ENCODE measurements around the gene FTCD.
A peak's percentile ranks its signal among the peaks of the same experiment; 100 is the strongest.
"Not testable (repeated sequence)": the region's sequence is repeated elsewhere in the genome, so short reads cannot be mapped to it uniquely, and the experiment has no call there.

FTCD gene

DNA sequence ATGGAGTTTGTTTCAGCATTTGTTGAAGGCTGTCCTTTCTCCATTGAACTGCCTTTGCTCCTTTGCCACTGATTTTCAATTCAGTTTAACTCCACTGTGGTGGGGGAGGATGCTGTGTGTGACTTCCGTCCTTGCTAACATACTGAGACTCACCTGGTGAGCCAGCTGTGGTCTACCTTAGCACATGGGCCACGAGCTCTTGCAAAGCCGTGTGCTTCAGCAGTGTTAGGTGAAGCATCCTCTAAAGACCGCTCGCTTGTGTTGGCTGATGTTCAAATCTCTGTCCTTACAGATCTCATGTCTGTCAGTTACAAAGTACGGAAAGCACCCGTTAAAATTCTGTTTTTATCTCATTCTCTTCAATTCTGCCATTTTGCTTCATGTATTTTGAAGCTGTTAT is 32.4 kb upstream of the FTCD start:
- no peak for DNase-seq

DNA sequence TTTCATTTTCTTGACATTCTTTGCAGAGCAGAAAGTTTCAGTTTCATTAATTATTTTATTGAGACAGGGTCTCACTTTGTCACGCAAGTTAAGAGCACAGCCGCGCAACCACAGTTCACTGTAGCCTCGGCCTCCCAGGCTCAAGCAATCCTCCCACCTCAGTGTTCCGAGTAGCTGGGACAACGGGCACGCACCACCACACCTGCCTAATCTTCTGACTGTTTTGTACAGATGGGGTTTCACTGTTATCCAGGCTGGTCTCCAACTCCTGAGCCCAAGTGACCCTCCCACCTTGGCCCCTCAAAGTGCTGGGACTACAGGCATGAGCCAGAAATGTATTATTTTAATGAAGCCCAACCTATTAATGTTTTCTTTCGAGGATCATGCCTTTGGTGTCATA is 31.9 kb upstream of the FTCD start:
- DNase-seq = no peak

DNA sequence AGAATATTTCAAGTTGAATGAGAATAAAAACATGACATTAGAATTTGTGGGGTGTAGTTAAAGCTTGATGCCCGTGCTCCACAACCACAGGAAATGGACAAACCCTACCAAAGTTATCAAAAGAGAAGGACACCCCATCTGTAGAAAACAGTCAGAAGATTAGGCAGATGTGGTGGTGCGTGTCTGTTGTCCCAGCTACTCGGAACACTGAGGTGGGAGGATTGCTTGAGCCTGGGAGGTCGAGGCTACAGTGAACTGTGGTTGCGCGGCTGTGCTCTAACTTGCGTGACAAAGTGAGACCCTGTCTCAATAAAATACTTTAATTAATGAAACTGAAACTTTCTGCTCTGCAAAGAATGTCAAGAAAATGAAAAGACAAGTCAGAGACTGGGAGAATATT is 30.3 kb upstream of the FTCD start:
- DNase-seq = no peak

DNA sequence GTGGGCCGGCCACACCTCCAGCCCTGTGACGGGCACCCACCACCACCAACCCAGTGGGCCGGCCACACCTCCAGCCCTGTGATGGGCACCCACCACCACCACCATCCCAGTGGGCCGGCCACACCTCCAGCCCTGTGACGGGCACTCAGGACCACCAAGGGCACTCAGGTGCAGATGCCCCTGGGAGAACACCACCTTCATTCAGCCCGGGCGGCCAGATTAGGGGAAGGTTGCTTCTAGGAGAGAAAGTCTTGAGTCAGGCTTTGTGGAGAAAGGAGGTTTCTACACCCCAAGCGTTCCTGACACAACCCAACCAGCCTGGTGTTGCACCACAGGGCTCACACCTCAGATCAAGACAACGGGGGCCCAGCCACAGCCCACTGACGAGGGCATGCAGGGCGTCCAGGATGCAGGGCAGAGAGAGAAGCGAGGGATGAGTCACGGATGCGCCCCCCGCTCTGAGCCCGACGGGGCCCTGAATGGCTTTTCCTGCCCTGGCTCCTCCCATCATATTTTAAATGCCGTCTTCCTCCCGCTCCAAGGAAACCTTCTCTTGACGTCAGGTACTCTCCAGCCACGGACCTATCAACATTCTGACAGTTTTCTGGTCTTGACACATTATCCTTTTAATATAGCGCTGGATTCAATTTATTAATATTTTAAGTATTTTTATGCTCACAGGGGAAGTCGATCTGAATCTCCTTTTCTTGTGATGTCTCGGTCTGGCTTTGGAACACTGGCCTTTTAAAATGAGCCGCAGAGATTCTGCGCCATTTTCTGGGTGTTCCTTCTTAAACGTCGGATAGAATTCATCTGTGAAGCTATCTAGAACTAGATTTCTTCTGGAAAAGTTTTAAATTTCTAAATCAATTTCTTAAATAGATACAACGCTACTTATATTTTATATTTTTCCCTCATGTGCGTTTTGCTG is 29.5 kb upstream of the FTCD start:
- DNase-seq = peak; percentile 85

DNA sequence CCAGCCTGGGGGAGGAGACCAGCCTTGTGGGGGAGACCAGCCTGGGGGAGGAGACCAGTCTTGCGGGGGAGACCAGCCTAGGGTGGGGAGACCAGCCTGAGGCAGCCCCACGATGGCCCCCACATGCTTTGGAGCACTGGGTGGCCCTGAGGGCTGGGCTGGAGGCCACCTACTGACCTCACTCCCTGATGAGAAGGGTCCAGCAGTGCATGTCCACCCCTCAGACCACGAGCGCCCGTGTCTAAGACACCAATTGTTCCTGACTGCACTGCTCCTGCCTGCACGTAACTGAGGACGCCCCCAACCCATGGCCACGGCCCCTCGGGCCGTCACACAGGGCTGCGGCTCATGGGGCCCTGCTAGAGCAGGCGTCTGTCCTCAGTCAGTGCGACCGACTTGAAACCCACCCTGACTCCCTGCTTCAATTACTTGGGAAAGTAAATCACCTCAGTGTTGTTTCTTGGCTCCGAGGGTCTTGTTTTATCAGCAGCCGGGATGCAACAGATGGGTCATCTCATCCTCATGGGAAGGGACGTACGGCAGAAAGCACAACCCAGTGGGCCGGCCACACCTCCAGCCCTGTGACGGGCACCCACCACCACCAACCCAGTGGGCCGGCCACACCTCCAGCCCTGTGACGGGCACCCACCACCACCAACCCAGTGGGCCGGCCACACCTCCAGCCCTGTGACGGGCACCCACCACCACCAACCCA is 28.7 kb upstream of the FTCD start, which contains the start of gene SPATC1L:
SPATC1L (minus strand) TSS at position 550 of the 715 bp plus-strand sequence. CDS start 1,643 bp downstream, outside the sequence.
- no peak for DNase-seq

DNA sequence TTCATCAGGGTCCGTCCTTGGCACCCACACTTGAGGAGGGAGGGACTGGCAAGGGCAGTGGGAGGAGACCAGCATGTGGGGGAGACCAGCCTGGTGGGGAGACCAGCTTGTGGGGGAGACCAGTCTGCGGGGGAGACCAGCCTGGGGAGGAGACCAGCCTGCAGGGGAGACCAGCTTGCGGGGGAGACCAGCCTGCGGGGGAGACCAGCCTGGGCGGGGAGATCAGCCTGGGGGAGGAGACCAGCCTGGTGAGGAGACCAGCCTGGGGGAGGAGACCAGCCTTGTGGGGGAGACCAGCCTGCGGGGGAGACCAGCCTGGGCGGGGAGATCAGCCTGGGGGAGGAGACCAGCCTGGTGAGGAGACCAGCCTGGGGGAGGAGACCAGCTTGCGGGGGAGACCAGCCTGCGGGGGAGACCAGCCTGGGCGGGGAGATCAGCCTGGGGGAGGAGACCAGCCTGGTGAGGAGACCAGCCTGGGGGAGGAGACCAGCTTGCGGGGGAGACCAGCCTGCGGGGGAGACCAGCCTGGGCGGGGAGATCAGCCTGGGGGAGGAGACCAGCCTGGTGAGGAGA is 28.0 kb upstream of the FTCD start:
- DNase-seq = not testable (repeated sequence)

DNA sequence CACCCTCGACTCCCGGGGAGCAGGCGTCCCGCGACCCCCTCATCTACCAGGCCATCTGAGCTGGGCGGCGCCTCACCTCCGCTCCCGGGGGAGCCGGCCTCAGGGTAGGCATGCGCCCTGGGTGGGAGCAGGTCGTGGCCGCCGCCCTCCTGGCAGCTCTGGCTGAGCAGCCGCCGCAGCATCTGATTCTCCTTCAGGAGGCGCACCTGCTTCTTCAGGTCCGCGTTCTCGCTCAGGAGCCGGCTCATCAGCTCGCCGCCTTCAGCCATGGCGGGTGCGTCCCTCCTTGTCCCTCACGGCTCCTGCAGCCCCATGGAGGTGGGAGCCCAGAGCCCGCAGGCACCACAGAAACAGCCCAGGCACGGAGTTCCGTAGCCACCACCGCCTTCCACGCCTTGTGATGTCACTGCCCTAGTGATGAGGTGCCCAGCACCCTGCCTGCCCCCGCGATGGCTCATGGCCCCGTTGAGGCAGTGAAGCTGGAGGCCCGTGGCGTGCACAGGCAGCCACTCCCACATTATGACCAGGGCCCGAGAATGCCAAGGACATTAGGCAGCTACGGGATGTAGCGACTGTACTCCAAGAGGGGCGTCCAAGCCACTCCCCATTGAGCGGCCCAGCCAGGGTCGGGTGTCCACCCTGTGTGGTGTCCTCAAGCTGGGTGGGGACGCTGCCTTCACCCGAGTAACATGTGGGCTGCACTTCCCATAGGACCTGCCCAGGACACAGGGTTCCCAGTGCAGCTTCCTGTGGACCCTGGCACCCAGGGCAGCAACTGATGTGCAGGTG is 27.4 kb upstream of the FTCD start:
- no peak for DNase-seq

DNA sequence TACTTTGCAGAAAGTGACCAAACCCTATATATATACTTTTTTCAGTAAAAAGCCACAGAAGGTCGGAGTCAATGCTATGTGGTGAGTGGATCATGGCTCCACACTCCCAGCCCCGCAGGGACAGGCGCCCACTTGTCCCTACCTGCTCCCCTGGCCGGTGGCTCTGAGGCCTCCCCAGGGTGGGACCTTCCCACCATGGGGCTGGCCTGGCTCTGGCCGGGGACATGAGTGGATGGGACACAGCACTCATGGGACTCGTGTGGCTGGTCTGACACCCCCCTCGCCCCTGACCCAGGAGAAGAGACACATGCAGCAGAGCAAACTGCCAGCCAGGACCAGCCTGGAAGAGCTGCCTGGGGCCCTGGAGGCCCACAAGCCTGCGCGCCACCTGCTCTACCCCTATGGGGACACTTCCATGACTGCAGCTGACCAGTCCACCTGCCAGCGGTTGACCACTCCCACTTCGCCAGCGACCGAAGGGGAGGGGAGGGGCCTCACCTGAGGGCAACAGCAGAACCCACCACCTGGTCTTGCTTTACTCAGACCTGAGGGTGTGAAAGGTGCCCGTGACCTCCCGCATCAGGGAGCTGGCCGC is 26.7 kb upstream of the FTCD start:
- no peak for DNase-seq

DNA sequence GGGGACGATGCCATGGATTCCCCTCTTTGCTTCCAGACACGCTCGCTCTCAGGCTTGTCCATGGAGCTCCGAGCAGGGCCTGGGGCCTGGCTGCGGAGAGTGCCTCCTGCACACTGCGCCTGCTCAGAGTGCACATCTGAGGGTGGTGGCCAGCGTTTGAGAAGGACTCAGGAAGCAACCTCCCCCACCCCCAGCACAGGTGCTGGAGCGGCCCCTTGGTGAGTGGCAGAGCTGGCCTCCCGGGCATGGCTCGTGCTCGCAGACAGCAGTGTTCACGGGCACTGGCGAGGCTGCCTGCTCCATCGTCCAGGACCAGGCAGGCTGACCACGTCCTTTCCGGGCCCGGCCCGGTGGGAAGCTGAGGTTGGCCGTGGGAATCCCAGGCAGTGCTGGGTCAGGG is 26.1 kb upstream of the FTCD start:
- DNase-seq = no peak

DNA sequence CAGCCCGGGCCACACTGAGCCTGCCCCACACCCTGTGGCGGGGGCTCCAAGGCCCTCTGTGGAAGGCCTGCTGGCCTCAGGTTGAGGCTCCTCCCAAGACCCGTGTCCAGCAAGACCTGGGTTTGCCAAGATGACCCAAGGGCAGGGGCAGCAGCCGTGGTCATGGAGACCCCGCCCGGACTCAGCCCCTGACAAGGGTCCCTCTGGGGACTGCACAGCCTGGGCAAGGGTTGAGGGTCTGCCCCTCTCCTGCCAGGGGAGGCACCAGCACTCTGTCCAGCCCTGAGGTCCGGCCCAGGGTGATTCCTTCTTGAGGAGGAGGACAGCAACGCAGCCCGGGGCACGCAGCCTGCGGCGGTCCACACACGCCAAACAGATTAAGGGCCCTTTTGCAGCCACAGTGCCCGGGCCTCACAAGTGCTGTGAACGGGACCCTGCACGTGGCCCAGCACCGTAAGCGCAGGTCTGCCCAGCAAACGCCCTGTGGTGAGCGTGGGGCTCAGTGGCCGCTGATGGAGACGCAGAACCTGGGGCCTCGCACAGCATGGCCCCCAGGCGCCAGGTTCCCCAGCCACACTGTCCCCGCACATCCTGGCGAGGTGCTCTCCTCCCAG is 25.5 kb upstream of the FTCD start:
- DNase-seq = no peak

DNA sequence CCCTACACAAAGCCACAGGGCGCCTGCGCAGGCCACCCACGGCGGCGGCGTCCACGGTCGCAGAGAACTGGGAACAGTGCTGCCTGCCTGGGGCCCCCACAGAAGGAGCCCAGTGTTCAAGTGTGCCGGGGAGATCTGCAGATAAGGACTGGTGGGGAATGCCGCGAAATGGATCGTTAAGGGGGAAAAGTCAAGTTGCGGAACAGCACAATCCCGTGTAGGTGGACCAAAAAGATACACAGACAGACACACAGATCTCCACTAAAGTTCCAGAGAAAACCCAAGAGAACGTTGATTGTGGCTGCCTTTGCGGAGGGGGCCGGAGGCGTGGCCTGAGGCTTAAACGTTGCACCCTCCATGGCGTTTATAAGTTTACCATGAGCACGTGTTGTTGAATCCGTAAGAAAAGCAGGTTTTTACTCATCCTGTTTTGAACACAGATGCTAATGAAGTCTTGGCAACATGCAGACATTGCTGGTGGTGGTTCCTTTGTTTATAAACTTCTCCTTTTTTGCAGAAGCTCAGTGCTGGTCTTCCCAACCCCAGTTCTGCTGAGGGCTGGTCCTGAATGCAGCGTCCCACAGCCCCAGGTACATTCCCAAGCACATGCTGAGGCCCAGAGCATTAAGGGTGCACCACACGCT is 24.8 kb upstream of the FTCD start:
- no peak for DNase-seq

DNA sequence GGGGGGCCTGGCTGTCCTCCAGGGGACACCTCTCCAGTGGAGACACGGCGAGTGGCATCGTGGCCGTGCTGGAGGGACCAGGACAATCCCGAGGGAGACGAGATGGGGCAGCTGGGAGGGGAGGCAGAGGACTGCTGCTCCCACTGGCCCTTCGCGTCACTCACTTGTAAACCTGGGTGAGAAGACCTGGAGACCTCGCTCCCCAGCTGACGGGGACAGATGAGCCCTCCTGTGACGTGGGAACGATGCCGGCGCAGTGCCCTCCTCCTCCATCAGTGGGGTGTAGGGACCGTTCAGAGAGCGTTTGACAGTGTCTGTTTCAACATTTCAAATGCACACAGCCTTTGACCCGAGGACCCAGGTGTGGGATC is 24.3 kb upstream of the FTCD start:
- DNase-seq = no peak

DNA sequence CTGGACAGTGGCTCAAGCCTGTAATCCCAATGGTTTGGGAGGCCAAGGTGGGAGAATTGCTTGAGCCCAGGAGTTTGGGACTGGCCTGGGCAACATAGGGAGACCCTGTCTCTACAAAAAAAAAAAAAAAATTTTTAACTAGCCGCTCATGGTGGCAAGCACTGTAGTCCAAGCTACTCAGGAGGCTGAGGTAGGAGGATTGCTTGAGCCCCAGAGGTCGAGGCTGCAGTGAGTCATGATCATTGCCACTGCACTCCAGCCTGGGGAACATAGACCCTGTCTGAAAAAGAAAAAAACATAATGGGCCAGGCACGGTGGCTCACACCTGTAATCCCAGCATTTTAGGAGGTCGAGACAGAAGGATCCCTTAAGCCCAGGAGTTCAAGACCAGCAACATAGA is 23.6 kb upstream of the FTCD start:
- DNase-seq = no peak

DNA sequence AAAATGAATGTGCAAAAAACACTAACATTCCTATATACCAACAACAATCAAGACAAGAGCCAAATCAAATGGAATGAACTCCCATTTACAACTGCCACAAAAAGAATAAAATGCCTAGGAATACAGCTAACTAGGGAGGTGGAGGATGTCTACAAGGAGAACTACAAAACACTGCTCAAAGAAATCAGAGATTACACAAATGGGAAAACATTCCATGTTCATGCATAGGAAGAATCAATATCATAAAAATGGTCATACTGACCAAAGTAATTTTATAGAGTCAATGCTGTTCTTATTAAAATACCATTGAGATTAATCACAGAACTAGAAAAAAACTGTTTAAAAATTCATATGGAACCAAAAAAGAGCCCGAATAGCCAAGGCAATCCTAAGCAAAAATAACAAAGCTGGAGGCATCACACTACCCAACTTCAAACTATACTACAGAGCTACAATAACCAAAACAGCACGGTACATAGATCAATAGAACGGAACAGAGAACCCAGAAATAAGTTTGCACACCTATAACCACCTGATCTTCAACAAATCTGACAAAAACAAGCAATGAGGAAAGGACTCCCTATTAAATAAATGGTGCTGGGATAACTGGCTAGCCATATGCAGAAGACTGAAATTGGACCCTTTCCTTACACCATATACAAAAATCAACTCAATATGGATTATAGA is 21.2 kb upstream of the FTCD start:
- DNase-seq = not testable (repeated sequence)

DNA sequence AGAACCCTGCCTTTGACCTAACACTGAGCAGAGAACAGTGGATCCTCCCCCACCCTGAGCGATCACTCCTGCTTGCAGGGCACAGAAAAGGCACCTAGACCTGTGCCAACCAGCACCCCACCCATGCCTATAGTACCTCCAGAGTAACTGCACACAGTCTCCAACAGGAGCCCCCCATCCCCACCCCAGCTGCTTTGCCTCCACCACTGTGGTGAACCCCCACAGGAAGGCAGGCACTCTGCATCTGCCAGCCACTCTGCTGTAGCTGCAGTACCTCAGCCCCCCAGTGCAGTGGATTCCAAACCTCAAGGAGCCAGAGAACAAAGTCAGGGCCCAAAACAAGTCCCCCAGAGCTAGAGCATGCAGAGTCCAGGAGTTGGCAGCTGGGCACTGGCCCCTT is 18.2 kb upstream of the FTCD start:
- DNase-seq = no peak

DNA sequence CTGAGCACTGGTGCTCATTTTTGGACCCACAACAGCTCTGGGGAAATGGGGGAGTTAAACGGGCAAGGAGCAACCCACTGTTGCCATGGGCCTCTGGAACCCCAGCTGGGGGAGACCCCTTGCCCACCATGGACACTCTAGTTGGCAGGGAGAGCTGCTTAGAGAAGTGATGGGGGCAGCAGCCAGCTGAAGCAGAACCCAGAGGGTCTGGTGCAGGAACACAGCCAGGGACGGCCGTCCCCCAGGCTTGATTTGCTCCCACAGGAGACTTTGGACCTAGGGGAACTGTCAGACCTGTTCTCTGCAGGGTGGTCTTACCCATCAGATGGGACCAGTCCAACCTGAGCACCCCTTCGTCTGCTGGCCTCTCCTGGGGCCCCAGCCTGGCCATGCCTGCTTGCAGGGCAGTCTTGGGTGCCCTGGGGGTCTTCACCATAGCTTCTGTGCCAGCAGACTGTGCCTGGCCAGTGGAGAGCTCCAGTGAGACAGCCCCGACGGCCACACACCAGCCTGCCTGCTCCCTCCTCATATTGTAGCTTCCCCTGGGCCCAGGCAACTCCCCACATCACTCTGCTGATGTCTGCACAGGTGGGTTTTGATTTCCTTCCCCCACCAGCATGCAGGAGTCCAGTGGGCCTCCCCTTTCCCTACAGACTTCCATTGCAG is 17.6 kb upstream of the FTCD start:
- DNase-seq = no peak

DNA sequence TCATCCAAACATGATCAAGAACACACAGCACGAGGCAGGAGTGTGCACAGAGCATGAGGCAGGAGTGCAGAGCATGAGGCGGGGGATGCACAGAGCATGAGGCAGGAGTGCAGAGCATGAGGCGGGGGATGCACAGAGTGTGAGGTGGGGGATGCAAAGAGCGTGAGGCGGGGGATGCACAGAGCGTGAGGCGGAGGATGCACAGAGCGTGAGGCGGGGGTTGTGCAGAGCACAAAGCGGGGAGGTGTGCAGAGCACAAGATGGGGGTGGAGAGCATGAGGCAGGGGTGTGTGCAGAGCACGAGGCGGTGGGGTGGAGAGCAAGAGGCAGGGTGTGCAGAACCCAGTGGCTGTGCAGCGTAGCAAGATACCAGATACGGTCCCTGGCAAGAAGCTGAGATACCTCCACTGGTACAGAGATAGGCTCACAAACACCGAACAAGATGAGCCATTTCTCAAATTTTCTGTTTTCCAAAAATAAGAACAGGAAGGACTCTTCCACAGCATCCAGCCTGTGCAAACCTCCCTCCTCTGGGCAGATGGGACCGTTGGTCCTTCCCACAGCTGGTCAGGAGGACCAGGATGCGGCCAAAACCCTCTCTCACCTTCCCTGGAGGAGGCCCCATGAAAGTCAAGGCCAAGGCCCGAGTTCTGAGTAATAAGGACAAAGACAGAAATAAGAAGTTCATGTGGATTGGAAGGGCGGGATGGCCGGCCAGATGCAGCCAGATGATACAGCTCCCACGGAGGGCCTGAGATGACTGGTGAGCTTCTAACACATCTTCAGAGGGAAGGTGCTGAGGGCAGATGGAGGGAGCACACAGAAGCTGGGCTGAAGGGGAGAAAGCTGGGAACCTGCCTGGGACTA is 16.9 kb upstream of the FTCD start:
- DNase-seq = no peak

DNA sequence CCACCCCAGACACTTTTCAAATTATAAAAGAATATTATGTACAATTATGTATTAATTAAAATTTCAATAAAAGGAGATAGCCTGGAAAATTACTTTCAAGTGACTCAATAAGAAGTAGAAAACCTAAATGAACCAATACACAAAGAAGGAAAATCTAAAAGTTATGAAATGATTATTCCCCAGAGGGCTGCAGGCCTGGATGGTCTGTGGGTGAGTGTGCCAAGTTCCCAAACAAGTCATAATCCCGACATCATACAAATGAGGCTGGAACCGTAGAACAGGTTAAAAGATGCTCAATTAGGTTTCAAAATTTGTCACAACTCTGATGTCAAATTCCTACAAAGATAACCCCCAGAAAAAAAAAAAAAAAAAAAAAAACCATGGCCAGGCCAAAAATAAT is 16.2 kb upstream of the FTCD start:
- DNase-seq = no peak

DNA sequence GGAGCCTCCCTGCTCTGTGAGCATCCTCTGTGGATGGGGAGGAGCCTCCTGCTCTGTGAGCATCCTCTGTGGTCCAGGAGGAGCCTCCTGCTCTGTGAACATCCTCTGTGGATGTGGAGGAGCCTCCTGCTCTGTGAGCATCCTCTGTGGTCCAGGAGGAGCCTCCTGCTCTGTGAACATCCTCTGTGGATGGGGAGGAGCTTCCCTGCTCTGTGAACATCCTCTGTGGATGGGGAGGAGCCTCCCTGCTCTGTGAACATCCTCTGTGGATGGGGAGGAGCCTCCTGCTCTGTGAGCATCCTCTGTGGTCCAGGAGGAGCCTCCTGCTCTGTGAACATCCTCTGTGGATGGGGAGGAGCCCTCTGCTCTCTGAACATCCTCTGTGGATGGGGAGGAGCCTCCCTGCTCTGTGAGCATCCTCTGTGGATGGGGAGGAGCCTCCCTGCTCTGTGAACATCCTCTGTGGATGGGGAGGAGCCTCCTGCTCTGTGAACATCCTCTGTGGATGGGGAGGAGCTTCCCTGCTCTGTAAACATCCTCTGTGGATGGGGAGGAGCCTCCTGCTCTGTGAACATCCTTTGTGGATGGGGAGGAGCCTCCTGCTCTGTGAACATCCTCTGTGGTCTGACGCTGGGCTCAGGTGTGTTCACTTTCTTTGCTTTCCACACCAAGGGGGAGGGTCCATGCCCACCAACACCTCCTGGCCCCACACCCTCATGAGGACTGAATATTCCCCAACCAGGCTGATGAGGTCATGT is 15.2 kb upstream of the FTCD start:
- DNase-seq = peak; percentile 64

All from CD4-positive, alpha-beta T cell treated with Interferon gamma for 1 hour (primary cell).